Duodenal mucosa (tissue), 2 donors: ENCODE data around the gene CASP8.
A peak's percentile ranks its signal among the peaks of the same experiment; 100 is the strongest.

Experiments
- H3K27ac ChIP-seq: one replicate; pipeline ENCODE4 v1.7.0; 2013; ENCODE audit warnings: low read depth, low read length
- H3K27me3 ChIP-seq, 2 donors: one replicate each; pipeline ENCODE4 v1.7.0; 2013; ENCODE audit warnings: low read length in 2 of 2, control low read depth in 1 of 2; ENCODE audit not compliant: insufficient read depth in 2 of 2, control insufficient read depth in 1 of 2
- H3K36me3 ChIP-seq, 2 donors: one replicate each; pipeline ENCODE4 v1.7.0; 2013; ENCODE audit warnings: low read length in 2 of 2, control low read depth in 1 of 2; ENCODE audit not compliant: insufficient read depth in 2 of 2, control insufficient read depth in 1 of 2
- H3K4me1 ChIP-seq, 2 donors: one replicate each; pipeline ENCODE4 v1.7.0; 2013; ENCODE audit warnings: low read length in 2 of 2, control low read depth in 1 of 2; ENCODE audit not compliant: insufficient read depth in 2 of 2, control insufficient read depth in 1 of 2
- H3K4me3 ChIP-seq, 2 donors: one replicate each; pipeline ENCODE4 v1.7.0; 2013; ENCODE audit warnings: low read length in 2 of 2, low read depth in 1 of 2
- H3K9ac ChIP-seq, 2 donors: one replicate each; pipeline ENCODE4 v1.7.0; 2013; ENCODE audit warnings: low read length in 2 of 2, low read depth in 1 of 2
- H3K9me3 ChIP-seq, 2 donors: one replicate each; pipeline ENCODE4 v1.7.0; 2013; ENCODE audit warnings: low read length in 2 of 2, control low read depth in 1 of 2; ENCODE audit not compliant: control insufficient read depth in 1 of 2

CASP8 gene

DNA sequence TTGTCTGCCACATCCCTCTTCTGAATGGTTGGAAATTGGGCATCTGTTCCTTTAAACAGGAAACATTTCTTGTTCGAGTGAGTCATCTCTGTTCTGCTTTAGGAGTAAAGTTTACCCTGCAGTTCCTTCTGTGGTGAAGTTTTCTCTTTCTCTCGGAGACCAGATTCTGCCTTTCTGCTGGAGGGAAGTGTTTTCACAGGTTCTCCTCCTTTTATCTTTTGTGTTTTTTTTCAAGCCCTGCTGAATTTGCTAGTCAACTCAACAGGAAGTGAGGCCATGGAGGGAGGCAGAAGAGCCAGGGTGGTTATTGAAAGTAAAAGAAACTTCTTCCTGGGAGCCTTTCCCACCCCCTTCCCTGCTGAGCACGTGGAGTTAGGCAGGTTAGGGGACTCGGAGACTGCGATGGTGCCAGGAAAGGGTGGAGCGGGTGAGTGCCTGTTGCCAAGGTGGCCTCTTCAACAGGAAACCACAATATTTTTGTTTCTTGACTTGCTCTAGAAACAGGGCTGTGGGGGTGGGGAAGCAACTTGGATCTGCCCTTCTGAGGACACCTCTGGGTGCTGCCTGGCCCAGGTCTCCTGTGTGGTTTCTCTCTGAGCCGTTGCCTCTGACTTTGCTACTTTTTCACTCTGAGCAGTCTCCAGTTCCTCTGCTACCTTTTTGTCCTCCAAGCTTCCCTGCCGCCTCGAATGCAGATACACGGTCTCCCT lies 2.2 kb upstream of the CASP8 start:
- Histone ChIP-seq H3K27me3 (no peaks in the 10 kb centered on the region), H3K9ac (peak overlapping the region; percentile 76 to 90), H3K9me3 (no peaks in the 10 kb centered on the region), H3K36me3 (no peaks in the 10 kb centered on the region), H3K4me1 (peaks cover 28 to 36% of the 10 kb centered on the region in 2 donors), H3K27ac (peak overlapping the region; percentile 93), H3K4me3 (peak overlapping the region; percentile 68 to 89)

GRCh38 chr2:201258666-201259615 lies 1.4 kb upstream of the CASP8 start:
- Histone ChIP-seq H3K4me3 (peak overlapping the region; percentile 68 to 89), H3K9ac (peak overlapping the region; percentile 76 to 90), H3K4me1 (peaks cover 28 to 36% of the 10 kb centered on the region in 2 donors), H3K9me3 (no peaks in the 10 kb centered on the region), H3K36me3 (no peaks in the 10 kb centered on the region), H3K27me3 (no peaks in the 10 kb centered on the region), H3K27ac (peak overlapping the region; percentile 93)

DNA sequence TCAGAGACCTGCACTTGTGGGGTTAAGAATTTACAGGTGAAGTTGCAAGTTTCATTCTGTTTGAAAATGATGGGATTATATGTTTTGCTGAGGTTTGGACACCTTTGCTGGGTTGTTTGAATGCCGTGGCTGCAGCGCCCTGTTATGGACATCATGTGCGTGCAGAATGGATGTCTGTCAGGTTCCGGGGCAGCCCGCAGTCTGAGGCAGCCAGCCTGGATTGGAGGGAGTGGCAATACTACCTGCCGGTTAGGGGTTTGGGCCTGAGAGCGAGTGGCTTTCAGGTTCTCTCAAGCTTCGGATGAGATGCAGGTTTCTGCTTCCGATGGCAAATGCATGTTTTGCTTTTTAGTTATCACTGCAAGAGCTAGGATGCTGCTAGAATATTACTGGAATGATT lies 1.1 kb downstream of the CASP8 start:
- Histone ChIP-seq H3K36me3 (peaks cover 0 to 2% of the 10 kb centered on the region in 2 donors), H3K4me1 (peaks cover 20 to 33% of the 10 kb centered on the region in 2 donors), H3K9ac (peak overlapping the region; percentile 20 to 34), H3K9me3 (no peaks in the 10 kb centered on the region), H3K27ac (no peak overlapping the region), H3K27me3 (no peaks in the 10 kb centered on the region), H3K4me3 (peak overlapping the region; percentile 43 to 59)

- Histone ChIP-seq H3K9ac (peak overlapping the region in 1 of 2 donors; percentile 34), H3K4me3 (peak overlapping the region; percentile 43 to 59), H3K4me1 (peaks cover 20 to 33% of the 10 kb centered on the region in 2 donors), H3K27ac (no peak overlapping the region), H3K36me3 (peaks cover 0 to 6% of the 10 kb centered on the region in 2 donors), H3K9me3 (no peaks in the 10 kb centered on the region), H3K27me3 (no peaks in the 10 kb centered on the region)
These were observed 1.6 kb downstream of the CASP8 start for GRCh38 chr2:201261906-201262305.

DNA sequence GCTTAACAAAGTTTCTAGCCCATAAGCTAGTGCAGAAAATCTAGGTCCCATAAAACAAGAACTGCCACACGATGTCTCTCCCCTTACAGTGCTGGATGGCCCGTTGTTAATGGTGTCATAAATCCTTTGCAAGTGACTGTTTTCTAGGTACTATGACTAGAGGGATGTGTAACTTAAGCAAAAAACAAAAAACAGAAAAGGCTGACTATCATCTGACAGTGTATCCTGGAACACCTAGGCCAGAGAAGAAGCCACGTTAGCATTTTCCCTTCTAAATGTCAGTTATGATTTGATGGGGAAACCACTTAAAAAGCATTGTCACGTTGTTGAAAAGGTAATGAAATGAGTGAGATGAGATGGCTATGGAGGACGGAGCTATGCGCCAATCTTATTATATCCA lies 2.4 kb downstream of the CASP8 start:
- Histone ChIP-seq H3K4me3 (peak overlapping the region in 1 of 2 donors; percentile 11), H3K27ac (no peak overlapping the region), H3K9ac (no peak overlapping the region), H3K27me3 (no peaks in the 10 kb centered on the region), H3K9me3 (no peaks in the 10 kb centered on the region), H3K36me3 (peaks cover 4 to 11% of the 10 kb centered on the region in 2 donors), H3K4me1 (peaks cover 20 to 28% of the 10 kb centered on the region in 2 donors)

GRCh38 chr2:201263779-201264178 lies 3.4 kb downstream of the CASP8 start:
- H3K4me3 ChIP-seq: no peak overlapping the region
- no peaks in the 10 kb centered on the region for H3K27me3 ChIP-seq
- no peaks in the 10 kb centered on the region for H3K9me3 ChIP-seq
- H3K27ac ChIP-seq: no peak overlapping the region
- peaks cover 20 to 27% of the 10 kb centered on the region in 2 donors for H3K4me1 ChIP-seq
- peaks cover 4 to 21% of the 10 kb centered on the region in 2 donors for H3K36me3 ChIP-seq
- H3K9ac ChIP-seq: no peak overlapping the region

GRCh38 chr2:201264472-201265173 lies 4.3 kb downstream of the CASP8 start:
- Histone ChIP-seq H3K36me3 (peaks cover 4 to 28% of the 10 kb centered on the region in 2 donors), H3K4me3 (no peak overlapping the region), H3K9ac (no peak overlapping the region), H3K9me3 (no peaks in the 10 kb centered on the region), H3K27ac (no peak overlapping the region), H3K27me3 (no peaks in the 10 kb centered on the region), H3K4me1 (peaks cover 19 to 20% of the 10 kb centered on the region in 2 donors)

GRCh38 chr2:201266629-201267028 lies 6.3 kb downstream of the CASP8 start:
- peaks cover 5 to 6% of the 10 kb centered on the region in 2 donors for H3K4me1 ChIP-seq
- H3K9me3 ChIP-seq: no peaks in the 10 kb centered on the region
- no peaks in the 10 kb centered on the region for H3K27me3 ChIP-seq
- H3K9ac ChIP-seq: no peak overlapping the region
- H3K27ac ChIP-seq: no peak overlapping the region
- H3K4me3 ChIP-seq: no peak overlapping the region
- peaks cover 12 to 48% of the 10 kb centered on the region in 2 donors for H3K36me3 ChIP-seq

DNA sequence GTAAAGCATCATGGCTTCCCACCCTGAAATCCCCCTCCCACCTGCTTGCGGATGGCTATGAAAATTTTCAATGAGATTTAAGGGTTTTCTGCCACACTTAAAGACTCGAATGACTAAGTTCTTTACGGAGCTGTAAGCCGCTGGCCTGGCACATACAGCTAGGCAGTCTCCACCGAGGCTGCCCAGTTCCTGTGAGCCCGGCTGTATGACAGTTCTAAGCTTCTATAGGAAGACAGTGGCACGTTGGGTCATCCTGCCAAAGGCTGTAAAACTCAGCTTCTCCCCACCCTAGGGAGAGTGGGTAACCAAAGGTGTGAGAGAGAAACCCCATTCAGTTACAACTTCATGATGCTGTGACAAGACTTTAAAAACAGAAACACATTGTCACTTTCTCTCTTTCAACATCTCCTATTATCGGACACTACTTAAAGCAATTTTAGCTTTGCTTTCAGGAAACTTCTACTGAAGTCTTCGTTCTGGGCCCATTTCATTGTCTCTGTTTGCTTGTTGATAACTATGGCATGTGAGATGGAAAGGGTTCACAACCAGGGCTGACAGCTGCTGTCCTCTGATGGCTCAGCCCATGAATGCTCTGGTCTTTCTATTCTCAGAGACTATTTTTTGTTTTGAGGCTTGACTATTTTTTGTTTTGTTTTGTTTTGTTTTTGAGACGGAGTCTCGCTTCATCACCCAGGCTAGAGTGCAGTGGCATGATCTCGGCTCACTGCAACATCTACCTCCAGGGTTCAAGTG lies 7.1 kb downstream of the CASP8 start:
- Histone ChIP-seq H3K9ac (no peak overlapping the region), H3K4me1 (peaks cover 5% of the 10 kb centered on the region in 2 donors), H3K27ac (no peak overlapping the region), H3K27me3 (no peaks in the 10 kb centered on the region), H3K4me3 (no peak overlapping the region), H3K36me3 (peaks cover 18 to 54% of the 10 kb centered on the region in 2 donors), H3K9me3 (no peaks in the 10 kb centered on the region)
